Measurements from ENCODE around the gene TPRG1.

TPRG1 gene

DNA sequence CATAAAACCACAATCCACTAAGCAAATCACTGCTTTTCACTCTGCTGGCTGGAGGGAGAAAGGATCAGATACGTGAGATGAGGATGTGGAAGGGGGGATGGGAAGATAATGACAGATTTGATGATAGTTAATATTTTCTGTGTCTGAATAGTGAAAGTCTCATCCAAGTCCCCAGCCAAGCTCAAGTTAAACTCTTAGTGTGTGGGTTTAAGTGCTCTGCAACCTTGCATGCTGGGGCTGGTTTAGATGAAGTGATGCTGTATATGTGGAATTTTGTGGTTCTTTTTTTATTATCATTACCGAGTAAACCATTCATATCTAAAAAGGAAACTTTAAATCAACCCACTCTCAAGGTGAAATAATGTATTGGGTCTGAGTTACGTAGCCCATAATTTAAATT is 111.0 kb downstream of the TPRG1 start:
- no peak for DNase-seq (ENCODE audit: low read depth)

DNA sequence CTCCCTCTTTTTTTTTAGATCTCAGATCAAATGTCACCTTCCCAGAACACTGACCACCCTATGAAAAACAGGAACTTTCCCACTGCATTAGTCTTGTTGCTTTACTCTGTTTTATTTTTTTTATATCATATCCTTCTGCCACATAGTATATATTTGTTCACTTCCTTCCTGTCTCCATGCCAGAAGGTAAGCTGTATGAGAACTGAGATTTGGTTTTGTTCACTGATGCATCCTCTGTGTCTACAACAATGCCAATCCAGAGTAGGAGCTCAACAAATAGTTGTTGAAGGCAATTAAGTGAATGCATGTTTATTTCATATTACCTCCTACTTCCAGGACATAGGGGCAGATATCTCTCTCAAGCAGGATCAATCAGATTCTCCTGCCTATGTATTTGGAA is 114.4 kb downstream of the TPRG1 start:
- DNase-seq (ENCODE audit: low read depth): no peak

DNA sequence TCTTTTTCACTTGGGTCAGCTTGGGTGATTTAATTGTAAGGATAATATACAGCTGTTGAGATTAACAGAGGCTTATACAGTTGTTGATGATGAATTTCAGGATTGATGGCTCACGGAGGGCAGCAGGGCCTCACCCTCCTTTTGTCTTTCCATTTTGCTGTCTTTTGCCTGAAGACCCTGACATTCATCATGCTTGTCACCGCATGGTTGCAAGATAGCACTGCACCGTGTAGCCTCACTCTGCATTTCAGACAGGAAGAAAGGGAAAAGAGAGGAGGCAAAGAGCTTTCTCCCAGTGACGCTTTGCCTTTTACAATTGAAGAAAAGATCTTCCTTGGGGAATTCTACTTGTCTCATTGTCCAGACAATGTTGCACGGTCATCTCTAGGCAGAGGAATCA is 115.1 kb downstream of the TPRG1 start:
- no peak for DNase-seq (ENCODE audit: low read depth)

DNA sequence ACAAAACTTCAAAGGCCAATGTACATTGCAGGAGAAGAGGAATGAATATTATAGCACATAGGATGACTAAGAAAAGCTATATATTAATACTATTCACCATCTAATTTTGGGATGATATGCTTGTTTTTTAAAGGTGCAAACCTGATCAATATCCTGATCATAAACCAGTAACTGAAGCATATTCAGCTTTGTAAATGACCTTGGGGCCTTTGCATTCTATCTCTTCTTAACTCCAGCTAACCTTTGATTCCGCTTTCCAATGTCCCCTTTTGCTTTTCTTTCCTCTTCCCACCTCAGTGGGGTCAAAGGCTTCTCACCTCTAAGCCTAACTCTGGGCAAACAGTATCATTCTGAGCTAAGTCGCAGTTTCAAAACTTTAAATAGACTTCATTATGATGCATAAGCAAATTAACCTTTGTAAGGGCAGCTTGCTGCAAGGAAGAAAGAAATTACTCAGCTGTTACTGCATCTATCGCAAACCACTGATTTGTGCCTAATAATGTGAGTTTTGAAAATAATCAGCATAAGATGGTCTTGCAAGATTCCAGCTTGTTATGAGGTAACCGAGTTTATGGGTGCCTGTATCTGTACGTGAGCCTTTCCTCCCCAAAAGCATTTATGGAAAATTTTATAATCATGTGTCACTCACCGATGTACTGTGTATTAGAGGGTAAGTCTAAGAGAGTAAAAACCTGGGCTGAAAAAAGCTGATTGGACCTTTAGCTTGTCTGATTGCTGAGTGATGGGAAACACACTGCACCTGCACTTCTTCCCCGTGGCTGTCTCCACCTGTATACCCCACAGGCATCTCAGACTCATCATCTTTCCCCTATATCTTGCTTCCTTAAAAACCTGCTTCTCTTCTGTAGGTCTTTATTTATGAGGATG is 116.8 kb downstream of the TPRG1 start:
- DNase-seq (ENCODE audit: low read depth): no peak

DNA sequence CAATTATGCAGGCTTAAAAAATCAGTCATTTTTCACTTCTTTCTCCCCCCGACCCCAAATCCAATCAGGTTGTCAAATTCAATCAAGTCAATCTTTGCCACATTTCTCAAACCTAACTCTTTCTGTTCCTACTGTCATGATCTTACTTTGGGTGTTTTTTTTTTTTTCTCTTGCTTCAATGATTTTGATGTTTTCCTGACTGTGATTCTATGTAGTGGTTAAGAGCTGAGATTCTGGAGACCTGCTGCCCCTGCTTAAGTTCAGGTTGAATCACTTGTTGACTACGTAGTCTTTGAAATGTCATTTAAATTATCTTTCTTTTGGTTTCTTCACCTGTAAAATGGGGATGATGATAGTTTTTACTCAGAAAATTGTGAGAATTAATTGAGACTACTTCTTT is 117.5 kb downstream of the TPRG1 start:
- DNase-seq (ENCODE audit: low read depth): no peak

DNA sequence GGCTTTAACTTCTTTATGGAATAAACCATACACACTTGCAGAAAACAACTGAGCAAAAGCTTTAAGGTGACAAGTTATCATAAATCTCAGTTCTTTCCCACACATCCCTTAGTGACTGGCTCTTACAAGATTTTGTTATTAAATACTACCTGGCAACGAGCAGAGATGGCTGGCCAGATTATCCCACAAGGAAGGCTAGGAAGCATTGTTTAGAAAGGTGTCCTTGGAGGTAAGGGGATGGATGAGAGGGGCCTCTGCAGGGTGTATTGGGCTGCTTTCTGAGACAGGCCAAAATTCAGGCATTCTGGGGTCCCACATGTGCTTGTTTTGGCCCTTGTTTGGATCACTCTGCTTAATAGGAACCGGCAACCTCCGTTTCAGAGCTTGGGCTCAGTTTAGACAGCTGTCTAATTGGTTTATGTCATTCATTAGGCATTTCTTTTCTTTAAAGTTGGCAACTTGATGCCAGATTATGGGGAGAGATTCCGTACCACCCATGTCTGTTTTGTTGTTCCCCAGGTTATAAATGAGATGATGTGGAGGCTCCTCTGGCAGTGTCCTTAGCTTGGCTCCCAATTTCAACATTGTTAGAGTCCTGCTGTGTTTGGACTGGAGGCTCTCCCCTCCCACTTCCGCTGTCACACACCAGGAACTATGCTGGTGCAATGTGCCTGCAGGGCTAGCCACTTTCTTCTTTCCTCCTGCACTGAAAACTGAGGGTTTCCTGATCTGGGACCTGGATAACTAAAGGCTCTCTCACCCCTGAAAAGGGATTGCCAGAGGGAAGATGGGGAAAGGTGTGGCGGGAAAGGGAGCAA is 121.1 kb downstream of the TPRG1 start:
- DNase-seq (ENCODE audit: low read depth): no peak

DNA sequence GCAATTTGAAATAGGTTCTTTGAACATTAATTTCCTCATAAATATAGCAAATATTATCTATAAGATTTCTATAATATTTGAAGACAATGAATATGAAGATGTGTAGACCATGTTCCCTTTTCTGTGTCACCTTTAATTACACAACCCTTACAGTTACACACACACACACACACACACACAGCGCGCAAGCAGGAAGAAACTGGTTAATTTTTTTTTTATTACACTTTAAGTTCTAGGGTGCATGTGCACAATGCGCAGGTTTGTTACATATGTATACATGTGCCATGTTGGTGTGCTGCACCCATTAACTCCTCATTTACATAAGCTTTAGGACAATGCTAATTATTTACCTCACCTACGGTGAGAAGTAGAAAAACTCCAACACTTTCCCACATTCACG is 122.9 kb downstream of the TPRG1 start:
- no peak for DNase-seq (ENCODE audit: low read depth)

DNA sequence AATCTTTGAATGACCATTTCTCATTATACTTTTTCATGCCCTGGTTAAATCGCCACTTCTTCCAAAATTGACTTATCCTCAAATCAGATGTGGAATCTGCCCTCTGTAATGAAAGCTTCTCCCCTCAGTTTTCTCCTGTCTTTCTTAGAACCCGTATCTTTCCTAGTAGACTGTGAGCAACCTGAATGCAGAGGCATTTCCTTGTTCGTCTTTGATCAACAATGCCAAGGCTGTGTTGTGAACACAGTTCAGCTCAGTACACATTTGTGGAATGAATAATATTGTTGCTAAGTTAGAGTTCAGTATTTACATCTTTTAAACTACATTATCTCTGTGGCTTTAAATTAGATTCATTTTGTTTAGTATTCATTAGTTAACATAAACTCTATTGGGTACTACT is 123.3 kb downstream of the TPRG1 start:
- DNase-seq (ENCODE audit: low read depth): no peak

DNA sequence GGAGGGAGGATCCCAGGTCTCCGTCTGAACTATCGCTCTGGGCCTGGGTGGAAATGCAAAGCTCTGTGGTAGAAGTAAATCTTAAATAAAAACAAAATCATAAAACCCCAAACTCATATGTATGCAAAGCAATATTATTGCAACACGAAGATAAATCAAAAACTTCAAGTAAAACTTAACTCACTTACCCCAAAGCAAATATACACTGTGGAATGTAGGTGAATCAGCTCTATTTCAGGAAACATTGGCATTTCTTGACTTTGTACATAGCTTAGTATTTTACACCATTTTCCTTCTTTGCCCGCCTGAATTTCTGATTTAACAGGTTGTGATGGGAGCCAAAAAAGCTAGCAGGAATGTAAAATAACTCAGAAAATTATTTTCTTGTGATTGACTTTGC is 126.2 kb downstream of the TPRG1 start:
- DNase-seq (ENCODE audit: low read depth): peak; percentile 16

DNA sequence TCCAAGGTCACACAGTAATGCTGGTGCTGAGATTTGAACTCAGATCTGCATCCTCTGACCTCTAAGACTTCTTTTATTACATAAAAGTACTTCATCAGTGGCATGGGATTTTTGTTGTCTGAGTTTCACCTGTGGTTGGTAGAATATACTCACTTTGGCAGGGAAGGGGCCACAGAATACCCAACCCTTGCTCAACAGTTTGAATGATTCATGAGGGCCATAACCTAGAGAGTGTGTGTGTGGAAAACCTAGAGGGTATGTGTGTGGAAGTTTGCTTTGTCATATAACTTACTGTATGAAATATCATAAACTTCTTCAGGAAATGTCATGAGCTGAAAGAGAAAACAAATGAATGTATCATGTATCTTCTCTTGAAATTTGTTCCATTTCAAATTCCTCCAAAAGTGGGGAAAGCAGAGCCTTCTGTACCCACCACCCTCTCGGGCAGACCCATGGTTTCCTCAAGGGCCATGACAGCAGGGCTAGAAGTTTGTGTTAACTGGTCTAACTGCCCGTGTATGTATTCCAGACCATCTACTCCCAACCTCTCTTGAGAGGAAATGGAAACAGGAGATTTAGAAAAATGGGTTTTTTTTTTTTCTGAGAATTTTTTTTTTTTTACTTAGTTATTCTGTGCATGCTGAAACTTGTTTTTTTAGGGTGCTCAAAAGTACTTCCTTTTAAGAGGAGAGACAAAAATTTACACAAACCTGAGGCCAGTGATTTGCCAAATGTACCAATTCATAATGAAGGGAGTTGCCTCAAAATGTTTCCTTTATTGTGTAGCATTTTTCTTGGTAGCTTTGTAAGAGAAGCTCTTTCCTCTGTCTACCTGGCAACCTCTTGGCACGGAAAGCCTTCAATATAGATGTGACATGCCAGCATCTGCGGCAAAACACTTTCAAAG is 127.0 kb downstream of the TPRG1 start:
- peak; percentile 37 for DNase-seq (ENCODE audit: low read depth)

DNA sequence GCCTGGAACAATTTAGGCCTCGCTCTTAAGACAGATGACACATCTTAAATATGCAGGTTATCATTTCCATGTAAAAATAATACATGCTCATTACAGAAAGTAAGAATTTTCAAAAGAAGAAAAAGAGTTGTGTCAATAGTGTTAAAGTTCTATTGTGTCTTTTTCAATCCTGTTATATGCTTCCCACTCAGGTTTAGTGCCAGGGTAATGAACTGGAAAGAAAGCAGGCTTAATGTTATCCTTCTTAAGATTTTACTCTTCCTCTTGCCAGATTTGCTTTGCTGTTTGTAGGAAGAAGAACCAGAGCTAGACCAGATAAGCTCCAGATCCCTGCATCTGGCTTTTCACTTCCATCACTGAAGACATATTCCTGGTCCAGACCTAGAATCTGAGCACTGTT is 128.6 kb downstream of the TPRG1 start:
- no peak for DNase-seq (ENCODE audit: low read depth)

DNA sequence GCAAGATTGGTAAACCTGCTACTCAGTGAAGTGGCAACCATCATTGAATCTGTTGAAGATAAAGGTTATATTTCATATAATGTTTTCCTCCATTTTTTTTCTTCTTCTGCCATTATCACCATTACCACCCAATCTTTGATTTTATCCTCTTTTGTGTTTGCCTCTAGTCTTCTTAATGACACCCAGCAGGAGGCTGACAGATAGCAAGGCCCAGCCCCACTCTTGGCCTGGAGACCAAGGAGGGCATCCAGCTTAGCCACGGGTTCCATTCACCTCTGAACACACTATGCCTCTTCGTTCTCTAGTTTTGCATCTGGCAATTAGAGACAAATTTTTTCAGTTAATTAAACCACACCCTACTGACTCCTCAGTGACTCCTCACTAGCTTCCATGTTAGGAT is 129.7 kb downstream of the TPRG1 start:
- DNase-seq (ENCODE audit: low read depth): no peak

DNA sequence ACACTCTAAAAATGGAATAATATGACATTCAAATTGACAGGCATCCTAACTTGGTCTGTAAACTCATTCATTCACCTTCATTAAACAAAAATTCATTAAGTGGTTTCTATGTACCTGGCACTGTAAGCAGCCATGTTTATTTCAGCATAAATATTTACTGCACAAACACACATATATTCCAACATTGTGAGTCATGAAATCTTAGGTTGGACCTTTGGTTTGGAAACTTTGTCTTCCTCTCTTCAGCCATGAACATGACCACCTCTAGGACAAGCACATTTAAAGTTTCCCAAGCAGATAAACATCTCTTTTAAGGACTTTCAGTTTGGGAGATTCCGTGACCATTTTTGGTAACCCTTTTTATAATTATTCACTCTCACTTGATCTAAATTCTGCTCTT is 131.8 kb downstream of the TPRG1 start:
- DNase-seq (ENCODE audit: low read depth): no peak

DNA sequence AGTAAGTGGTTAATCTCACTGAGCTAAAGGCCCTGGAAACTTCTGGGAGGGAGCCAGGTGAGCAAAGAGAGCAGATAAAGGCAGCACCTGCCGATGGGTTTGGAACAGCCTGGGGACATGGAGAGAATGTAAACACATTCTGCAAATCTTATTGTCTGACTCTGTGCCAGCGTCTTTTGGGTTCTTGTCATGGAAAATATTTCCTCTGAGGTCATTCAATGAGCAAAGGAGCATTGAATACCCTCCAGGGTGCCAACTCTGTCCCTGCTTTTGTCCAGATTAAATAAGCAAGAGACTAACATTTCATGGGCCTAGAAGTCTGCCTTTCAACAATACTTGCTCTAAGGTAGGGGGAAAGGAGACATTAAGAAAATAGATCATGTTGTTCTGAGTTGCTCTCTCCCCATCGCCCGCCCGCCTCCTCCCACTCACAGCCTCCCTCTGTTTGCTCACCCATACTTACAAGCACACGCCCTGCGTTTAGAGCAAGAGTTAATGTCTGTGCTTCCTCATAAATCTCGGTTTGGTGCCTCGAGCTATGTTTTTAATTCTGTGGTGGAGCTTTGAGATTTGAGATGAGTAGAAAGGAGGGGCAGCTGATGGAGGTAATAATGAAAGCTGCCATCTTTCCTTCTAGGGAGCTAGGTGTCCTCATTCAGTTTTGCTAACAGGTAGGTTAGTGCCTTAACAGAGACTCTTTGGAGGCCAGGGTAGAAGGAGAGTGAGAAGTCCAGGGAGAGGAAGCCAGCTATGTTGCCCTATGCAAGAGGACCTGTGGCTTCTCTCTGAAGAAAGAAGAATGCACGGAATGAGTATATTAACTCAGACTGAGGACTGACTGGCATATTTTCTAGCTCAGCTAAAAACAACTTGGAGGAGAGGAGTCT is 132.9 kb downstream of the TPRG1 start:
- DNase-seq (ENCODE audit: low read depth): peak; percentile 54

DNA sequence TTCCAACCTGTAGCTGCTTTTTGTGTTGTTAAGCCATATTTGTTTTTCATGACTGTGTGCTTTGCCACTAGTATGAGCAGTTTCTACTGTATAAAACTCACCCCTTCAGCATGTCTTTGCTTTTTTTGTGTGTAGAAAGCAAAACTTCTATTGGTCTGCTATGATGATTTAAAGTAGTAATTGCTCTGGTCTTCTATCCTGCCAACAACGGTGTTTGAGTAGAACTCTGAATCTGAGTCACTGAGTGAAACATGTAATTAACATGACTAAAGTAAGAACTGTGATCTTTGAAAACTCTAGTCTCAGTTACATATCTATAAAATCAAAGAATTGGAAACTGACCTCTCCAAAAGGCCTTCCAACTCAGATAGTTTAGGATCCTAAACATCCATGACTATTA is 133.6 kb downstream of the TPRG1 start:
- DNase-seq (ENCODE audit: low read depth): no peak

DNA sequence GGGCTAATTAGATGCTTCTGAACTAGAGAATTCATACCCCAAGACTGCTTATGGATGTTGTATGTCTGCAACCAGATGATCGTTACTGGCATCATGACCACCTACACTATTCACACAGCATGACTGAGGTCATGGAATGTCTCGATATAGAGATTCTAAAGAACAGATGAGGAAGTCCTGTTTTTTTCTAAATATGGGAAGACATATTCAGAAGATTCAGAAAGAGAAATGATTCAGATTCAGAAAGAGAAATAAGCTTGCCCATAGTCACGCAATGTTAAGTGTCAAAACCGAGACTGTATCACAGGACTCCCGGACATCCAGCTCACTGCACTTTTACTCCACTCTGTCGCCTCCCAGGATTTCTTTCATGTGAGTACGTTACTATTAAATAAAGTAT is 136.2 kb downstream of the TPRG1 start:
- no peak for DNase-seq (ENCODE audit: low read depth)

DNA sequence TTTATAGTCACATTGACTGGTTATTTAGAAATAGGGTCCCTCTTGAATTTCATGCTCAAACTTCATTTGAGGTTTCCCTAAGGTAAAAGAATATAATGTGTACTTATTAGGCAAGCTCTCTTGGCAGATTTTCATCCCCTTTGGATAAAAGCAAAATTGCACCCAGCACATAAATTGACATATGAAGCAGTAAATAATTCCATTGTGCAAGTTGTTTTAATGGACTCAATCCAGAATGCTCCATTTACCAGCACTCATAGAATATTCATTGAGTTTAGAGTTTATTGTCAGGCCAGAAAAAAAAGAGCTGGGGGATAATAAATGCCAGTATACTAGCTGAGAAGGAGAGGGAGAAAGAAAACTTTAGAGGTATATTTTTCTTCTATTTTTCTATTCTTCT is 136.8 kb downstream of the TPRG1 start:
- DNase-seq (ENCODE audit: low read depth): no peak

DNA sequence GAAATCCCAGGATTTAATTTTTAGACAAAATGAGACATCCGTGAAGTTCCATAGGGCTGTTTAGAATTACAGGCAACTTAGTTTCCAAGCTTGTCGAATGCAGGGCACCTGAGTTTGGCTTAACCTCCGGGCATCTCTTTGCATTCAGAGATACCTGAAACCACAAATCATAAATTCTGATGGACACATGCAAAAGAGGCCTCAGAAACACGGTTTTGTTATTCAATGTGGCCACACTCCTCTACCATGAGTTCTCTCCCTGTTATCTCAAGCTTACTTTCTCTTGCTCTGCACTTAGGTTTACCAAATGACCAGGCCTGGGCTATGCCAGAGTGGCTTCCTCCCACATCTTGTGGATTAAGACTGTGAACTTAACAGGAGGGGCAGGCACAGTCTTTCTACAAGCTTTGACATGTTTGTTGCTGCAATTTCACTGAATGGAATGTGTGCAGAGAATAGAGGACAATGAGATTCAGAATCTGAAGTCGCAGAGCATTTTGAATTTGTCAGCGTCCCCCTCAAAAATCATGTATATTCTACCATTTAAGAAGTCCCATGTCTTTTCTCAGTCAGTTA is 137.7 kb downstream of the TPRG1 start:
- no peak for DNase-seq (ENCODE audit: low read depth)

DNA sequence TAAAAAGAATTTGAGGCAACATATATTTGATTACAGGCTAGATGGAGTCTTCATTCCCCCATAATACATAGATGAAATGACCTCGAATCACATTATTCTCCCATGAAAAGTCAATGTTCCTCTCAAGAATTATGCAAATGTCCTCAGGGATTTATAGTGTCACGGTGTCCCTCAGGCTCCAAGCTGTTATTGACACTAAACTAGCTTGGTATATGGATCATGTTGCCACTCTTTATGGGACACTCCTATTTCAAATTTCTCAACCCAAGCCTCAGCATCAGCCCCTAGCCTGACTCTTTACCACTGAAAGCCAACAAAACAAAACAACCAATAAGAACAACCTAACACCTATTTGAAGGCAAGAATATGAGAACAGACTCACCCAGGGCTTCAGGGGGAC is 139.8 kb downstream of the TPRG1 start:
- no peak for DNase-seq (ENCODE audit: low read depth)

DNA sequence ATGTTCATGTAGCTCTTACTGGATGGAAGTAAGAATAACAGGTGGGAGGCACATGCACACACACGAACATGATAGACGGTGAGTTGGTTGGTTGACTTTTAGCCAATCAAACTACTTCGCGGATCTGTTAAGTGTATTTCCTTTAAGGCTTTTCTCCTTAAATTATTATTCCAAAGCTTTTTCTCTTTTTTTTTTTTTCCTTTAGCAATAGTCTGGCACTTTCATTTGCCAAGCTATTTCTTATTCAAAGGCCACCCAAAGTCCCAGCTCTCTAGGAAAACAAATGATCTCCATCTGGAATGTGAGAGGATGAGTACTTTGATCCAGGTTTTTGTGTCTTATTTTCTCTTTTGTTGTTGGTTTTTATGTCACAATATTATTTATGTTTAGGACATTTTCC is 141.1 kb downstream of the TPRG1 start:
- DNase-seq (ENCODE audit: low read depth): no peak

Data from amniotic epithelial cell (primary cell).